ENCODE results near the gene NBDY. TPM values are rescaled to one million over a fixed set of nuclear protein-coding genes. Genes with fewer than 3 reads are reported as not detected.

NBDY gene
- total and polyA plus RNA-seq, 4 donors, result 11.8 to 43.2 (median 22.7) TPM

GRCh38 chrX:56783450-56783831 lies 54.4 kb downstream of the NBDY start:
- Histone ChIP-seq H3K9ac (ENCODE audit: insufficient read depth in 1 of 2, low read length in 2 of 2) (peak overlapping the region in 1 of 2 donors; percentile 43), H3K4me3 (peak overlapping the region; percentile 34), H3K36me3 (ENCODE audit: control insufficient read depth in 4 of 4, insufficient read depth in 4 of 4, low read length in 4 of 4) (peaks cover 0 to 4% (median under 1%) of the 10 kb centered on the region in 4 donors), H3K4me1 (ENCODE audit: control insufficient read depth in 5 of 5, insufficient read depth in 5 of 5, low read length in 5 of 5) (peaks cover 0 to 7% (median 3%) of the 10 kb centered on the region in 5 donors), H3K9me3 (ENCODE audit: control insufficient read depth in 4 of 4, insufficient read depth in 3 of 4, low read length in 3 of 4) (peaks cover 0 to 2% (median 0%) of the 10 kb centered on the region in 4 donors), H3K27ac (ENCODE audit: low read depth in 1 of 2, low read length in 1 of 2) (peak overlapping the region in 1 of 2 donors; percentile 88), H3K27me3 (ENCODE audit: control insufficient read depth in 3 of 3, insufficient read depth in 3 of 3, low read length in 2 of 3) (no peaks in the 10 kb centered on the region)
- 54 to 94% methylated on average over 12 of the region's 12 CpGs for WGBS, 2 donors
- peak; percentile 63 for TF ChIP-seq CTCF (IDR thresholded peaks at IDR 0.05; ENCODE audit: control extremely low read depth, extremely low read depth)
- ATAC-seq (ENCODE audit: insufficient read depth, low FRiP score), result no peak
- peak in 2 of 3 donors; percentile 89 to 96 for DNase-seq

GRCh38 chrX:56783996-56784620 lies 55.1 kb downstream of the NBDY start:
- Histone ChIP-seq H3K9ac (ENCODE audit: insufficient read depth in 1 of 2, low read length in 2 of 2) (no peak overlapping the region), H3K4me1 (ENCODE audit: control insufficient read depth in 5 of 5, insufficient read depth in 5 of 5, low read length in 5 of 5) (peaks cover 0 to 7% (median 3%) of the 10 kb centered on the region in 5 donors), H3K36me3 (ENCODE audit: control insufficient read depth in 4 of 4, insufficient read depth in 4 of 4, low read length in 4 of 4) (peaks cover 0 to 4% (median under 1%) of the 10 kb centered on the region in 4 donors), H3K9me3 (ENCODE audit: control insufficient read depth in 4 of 4, insufficient read depth in 3 of 4, low read length in 3 of 4) (peaks cover 0 to 2% (median 0%) of the 10 kb centered on the region in 4 donors), H3K27me3 (ENCODE audit: control insufficient read depth in 3 of 3, insufficient read depth in 3 of 3, low read length in 2 of 3) (no peaks in the 10 kb centered on the region), H3K4me3 (no peak overlapping the region), H3K27ac (ENCODE audit: low read depth in 1 of 2, low read length in 1 of 2) (no peak overlapping the region)
- 82 to 100% methylated on average over 7 to 9 of the region's 9 CpGs for WGBS, 2 donors
- peak in 1 of 3 donors; percentile 13 for DNase-seq
- no peak for TF ChIP-seq CTCF (IDR thresholded peaks at IDR 0.05; ENCODE audit: control extremely low read depth, extremely low read depth)
- ATAC-seq (ENCODE audit: insufficient read depth, low FRiP score), result no peak

- WGBS, 2 donors, result 96% methylated on average over 14 of the region's 14 CpGs
- Histone ChIP-seq H3K9ac (ENCODE audit: insufficient read depth in 1 of 2, low read length in 2 of 2) (no peak overlapping the region), H3K36me3 (ENCODE audit: control insufficient read depth in 4 of 4, insufficient read depth in 4 of 4, low read length in 4 of 4) (peaks cover 0 to 4% (median under 1%) of the 10 kb centered on the region in 4 donors), H3K27ac (ENCODE audit: low read depth in 1 of 2, low read length in 1 of 2) (no peak overlapping the region), H3K27me3 (ENCODE audit: control insufficient read depth in 3 of 3, insufficient read depth in 3 of 3, low read length in 2 of 3) (no peaks in the 10 kb centered on the region), H3K9me3 (ENCODE audit: control insufficient read depth in 4 of 4, insufficient read depth in 3 of 4, low read length in 3 of 4) (peaks cover 0 to 2% (median 0%) of the 10 kb centered on the region in 4 donors), H3K4me3 (no peak overlapping the region), H3K4me1 (ENCODE audit: control insufficient read depth in 5 of 5, insufficient read depth in 5 of 5, low read length in 5 of 5) (peaks cover 0 to 7% (median 3%) of the 10 kb centered on the region in 5 donors)
- DNase-seq (peak in 1 of 3 donors; percentile 5), ATAC-seq (ENCODE audit: insufficient read depth, low FRiP score) (no peak)
- no peak for TF ChIP-seq CTCF (IDR thresholded peaks at IDR 0.05; ENCODE audit: control extremely low read depth, extremely low read depth)
These were observed 55.6 kb downstream of the NBDY start for GRCh38 chrX:56784666-56785065.

All from lung (tissue), 12 donors.